Omental fat pad (tissue), 4 donors: ENCODE measurements around the gene GNGT1. TPM values are rescaled to one million over a fixed set of nuclear protein-coding genes. Genes with fewer than 3 reads are reported as not detected.

Source experiments
- ATAC-seq: fragments of 150-250 bp; one replicate; pipeline ENCODE4 v1.9.1; 2016; ENCODE audit warnings: mild to moderate bottlenecking, moderate library complexity; ENCODE audit not compliant: low FRiP score
- DNase-seq: peaks from one replicate; pipeline ENCODE4 v3.0.0-alpha.2; 2019; ENCODE audit warnings: low spot score
- total RNA-seq, 4 donors: library from RNA; depleted of rRNA; stranded (reverse); fragments of >200 nt; gene quantifications; one replicate each; pipeline ENCODE4 v1.1.0, GENCODE V29; 2016
- TF ChIP-seq, protein P1 (sequence below), 3 donors: fragments of 450-650 bp; IDR thresholded peaks; one replicate each; pipeline ENCODE4 v1.5.1; 2016 to 2017; ENCODE audit warnings: antibody characterized with exemption in 3 of 3, mild to moderate bottlenecking in 3 of 3, moderate library complexity in 2 of 3

GNGT1 gene
- total RNA-seq, 4 donors from 2014 or later = not detected

- TF ChIP-seq, protein P1, sequence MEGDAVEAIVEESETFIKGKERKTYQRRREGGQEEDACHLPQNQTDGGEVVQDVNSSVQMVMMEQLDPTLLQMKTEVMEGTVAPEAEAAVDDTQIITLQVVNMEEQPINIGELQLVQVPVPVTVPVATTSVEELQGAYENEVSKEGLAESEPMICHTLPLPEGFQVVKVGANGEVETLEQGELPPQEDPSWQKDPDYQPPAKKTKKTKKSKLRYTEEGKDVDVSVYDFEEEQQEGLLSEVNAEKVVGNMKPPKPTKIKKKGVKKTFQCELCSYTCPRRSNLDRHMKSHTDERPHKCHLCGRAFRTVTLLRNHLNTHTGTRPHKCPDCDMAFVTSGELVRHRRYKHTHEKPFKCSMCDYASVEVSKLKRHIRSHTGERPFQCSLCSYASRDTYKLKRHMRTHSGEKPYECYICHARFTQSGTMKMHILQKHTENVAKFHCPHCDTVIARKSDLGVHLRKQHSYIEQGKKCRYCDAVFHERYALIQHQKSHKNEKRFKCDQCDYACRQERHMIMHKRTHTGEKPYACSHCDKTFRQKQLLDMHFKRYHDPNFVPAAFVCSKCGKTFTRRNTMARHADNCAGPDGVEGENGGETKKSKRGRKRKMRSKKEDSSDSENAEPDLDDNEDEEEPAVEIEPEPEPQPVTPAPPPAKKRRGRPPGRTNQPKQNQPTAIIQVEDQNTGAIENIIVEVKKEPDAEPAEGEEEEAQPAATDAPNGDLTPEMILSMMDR (IDR thresholded peaks at IDR 0.05) = no peak
- ATAC-seq = peak; percentile 41
- DNase-seq = no peak
Observed at GRCh38 chr7:93890041-93890463, 16.3 kb upstream of the GNGT1 start.

DNA sequence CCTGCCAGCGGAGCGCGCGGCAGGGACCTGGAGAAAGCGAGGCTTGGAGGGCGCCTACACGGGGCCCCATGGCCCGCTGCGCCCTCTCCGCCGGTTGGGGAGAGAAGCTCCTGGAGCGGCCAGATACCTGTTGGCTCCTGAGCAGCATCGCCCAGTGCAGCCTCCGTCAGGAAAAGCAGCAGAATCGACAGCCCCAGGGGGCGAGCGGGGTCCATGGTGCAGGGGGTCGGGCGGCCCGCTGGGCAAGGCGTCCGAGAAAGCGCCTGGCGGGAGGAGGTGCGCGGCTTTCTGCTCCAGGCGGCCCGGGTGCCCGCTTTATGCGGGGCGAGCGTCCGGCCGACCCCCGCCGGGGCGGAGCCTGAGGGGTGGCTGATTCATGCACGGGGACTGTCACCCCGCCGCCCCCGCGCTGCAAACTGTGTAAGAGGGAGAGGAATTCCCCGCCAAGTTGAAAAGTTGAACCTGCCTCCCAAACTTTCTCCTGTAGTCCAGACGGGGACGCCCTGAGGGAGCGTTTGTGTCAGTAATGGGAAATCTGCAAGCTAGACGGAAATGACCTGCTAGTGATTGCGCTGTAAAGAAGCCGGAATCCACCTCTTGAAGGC lies 15.8 kb upstream of the GNGT1 start, which contains the start of gene TFPI2:
Gene TFPI2, minus strand, starts transcription at position 290 of the 605 bp plus-strand sequence. Its CDS starts 75 bp downstream, at position 215.
- TF ChIP-seq, protein P1 (IDR thresholded peaks at IDR 0.05) = no peak
- ATAC-seq (peak; percentile 92), DNase-seq (peak; percentile 77)

DNA sequence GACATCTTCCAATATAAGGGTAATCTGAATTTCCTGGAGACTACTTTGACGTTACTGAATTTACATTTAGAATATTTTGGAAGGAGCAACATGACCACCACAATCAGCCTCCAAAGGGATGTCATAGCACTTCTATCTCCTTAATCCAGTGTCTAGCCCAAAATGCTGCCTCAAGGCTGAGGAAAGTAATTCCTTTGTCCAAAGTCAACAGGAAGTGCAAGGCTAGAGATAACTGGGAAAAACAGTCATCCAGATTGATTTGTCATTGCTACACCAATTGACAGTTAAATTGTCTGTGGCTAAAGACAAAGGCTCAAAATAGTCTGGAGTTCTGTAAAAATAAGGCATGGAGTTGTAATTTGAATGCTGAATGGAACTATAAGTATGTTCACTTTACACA lies 11.9 kb upstream of the GNGT1 start:
- TF ChIP-seq, protein P1 (IDR thresholded peaks at IDR 0.05) = no peak
- no peak for DNase-seq
- no peak for ATAC-seq

GRCh38 chr7:93894966-93895640 lies 11.3 kb upstream of the GNGT1 start:
- DNase-seq (no peak), ATAC-seq (peak; percentile 22)
- TF ChIP-seq, protein P1 (IDR thresholded peaks at IDR 0.05) = no peak

GRCh38 chr7:93895859-93896600 lies 10.3 kb upstream of the GNGT1 start:
- ATAC-seq (no peak), DNase-seq (no peak)
- TF ChIP-seq, protein P1 (IDR thresholded peaks at IDR 0.05) = no peak

DNA sequence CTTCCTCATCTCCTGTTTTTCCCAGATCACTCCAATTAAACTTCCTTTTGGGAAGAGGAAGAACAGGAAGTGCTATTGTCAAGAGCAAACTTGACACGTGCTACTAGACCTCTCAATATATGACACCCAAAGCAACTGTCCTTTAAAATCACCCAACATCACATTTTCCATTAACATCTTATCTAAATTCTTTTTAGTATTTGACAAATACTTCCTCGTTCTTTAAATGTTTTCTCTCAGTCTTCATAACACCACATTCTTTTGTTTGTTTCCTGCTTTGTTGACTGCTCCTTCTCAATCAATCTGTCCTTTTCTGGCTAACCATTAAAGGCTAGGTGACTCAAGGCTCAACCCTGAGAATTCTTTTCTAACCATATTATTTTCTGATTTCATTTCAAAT lies 8.7 kb upstream of the GNGT1 start:
- TF ChIP-seq, protein P1 (IDR thresholded peaks at IDR 0.05) = no peak
- DNase-seq = no peak
- ATAC-seq = no peak
